GM21717 (cell line): ENCODE data around the gene SEMA3G.

Experiments used
- ATAC-seq: cut with Tn5 transposase; IDR thresholded peaks from one replicate; pipeline ENCODE4 v1.9.1; 2021; ENCODE audit warnings: mild to moderate bottlenecking, moderate library complexity; ENCODE audit not compliant: unreplicated experiment

SEMA3G gene

DNA sequence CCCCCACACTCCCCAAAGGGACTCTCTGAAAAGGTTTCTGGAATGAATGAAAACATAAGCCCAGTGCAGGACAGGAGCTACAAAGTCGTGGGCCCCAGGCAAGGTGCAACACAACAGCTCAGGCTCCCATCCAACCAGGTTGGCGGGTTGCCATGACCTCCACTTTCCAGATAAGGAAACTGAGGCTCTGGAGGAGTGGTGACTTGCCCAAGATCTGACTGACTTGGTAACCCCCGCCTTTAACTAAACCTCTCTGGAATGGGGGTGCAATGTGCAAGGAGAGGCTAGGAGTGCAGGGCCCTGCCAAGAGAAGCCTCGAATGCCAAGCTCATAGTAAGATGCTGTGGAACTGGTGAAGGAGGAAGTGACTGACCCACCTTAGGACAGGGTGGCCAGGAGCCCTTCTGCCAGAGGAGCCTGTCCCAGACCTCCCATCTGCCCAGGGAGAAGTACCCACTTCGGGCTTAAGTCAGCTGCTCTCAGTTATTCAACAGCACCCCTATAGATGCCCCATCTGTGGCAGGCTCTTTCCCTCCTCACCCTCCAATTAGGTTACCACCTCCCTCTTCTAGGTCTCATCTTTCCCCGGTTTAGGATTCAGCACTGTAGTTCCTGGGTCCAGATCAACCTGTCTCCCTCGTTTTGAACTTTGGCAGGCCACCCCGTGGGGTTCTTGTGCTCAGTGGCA is 9.5 kb upstream of the SEMA3G start:
- ATAC-seq = no peak

DNA sequence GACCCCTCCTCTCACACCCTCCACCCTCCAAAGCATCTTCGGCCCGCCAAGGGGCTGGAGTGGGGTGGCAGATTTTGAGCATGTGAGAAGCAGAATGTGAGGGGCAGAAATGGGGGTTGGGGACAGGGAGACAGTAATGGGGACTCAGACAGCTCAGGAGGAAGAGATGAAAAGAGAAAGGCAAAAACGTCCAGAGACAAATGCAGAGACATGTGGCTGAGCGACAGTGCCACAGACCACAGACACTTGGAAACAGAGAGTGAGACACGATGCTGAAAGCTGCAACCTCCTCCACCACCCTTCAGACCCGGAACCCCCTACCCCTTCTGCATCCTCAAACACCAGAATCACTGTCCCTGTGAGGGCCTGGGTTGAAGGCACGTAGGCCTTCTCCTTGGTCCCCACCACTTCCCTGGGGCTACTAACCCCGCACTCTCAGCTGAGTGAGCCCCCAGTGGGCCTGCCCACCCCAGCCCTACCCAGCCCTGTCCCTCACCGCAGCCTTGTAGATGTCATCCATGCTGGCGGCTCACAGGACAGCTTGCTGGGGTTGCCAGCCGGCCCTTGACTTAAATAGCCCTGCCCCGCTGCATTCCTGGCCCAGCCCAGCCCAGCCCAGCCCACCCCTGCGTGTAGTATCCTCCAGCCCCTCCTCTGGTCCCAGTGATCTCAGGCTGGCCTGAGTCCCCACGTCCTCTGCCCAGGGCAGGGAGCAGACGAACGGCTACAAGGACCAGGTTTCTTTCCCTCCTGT is 8.8 kb upstream of the SEMA3G start, which contains the start of gene TNNC1:
Gene TNNC1 (minus strand): TSS at position 546 of the 754 bp plus-strand sequence. CDS start 26 bp downstream, at position 520.
- ATAC-seq = no peak

DNA sequence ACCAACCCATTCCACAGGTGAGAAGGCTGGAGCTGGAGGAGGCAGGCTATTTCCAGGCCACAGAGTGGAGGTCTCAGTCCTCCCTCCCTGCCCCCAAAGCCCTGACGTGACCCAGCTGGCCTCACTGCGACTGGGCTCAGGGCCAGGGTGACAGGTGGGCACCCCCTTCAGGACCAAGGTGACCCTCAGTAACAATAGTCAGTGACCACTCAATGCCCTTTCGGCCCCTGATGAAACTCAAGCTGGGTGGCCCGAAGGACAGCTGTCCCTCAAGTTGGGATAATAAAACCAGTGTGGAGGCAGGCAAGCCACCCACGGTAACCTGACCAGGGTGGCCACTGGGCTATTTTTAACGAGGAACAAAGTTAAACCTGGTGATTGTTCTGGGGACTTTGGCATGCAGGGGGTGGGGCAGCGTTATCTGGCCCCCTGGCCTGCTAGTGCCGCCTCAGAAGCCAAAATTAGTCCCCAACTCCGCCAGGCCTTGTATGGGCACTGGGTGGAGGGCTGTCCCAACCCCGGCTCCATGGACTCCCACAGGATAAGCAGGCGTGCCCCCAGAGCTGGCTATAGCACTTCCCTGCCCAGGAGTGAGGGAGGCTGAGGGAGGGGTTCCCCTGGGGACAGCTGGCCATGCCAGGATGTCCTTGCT is 7.8 kb upstream of the SEMA3G start:
- no peak for ATAC-seq

DNA sequence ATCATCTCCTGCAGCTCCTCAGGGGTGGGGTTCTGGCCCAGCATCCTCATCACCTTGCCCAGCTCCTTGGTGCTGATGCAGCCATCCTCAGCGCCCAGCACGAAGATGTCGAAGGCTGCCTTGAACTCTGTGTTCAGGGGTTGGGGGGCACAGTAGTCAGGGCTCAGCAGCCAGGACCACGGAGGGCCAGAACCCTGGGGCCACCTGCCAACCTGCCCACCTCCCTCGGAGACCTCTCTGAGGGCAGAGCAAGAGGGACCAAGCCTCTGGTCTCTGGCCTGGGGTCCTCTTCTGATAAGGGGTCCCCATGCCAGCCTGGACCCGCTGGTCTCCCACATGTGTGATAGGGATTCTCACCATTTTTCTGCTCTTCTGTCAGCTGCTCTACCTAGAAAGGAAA is 7.2 kb upstream of the SEMA3G start:
- no peak for ATAC-seq

DNA sequence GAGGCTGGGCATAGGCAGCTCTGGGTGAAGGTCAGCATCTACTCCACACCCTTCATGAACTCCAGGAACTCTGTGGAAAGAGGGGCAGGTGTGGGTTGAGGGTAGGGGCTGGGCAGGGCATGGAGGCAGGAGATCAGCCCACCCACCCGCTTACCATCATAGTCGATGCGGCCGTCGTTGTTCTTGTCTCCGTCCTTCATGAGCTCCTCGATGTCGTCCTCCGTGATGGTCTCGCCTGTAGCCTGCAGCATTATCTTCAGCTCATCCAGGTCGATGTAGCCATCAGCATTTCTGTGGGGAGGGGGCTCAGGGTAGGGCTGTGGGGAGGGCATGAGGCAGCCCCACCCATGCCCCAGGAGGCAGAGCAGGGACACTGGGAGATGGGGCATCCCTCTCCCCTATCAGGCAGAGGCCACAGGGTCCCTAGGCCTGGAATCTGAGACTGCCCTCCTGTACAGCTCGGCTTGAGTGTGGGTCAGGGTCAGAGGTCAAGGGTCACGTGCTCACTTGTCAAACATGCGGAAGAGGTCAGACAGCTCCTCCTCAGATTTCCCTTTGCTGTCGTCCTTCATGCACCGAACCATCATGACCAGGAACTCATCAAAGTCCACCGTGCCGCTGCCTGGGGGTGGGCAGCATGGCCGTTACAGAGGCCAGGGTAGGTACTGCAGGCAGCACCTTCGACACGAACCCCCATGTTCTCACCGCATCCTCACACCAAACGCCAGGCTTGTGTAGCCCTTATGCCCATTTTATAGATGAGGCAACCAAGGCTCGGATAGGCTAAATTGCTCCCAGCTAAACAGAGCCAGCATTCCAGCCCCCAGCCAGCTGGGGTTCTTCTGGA is 6.6 kb upstream of the SEMA3G start:
- no peak for ATAC-seq

DNA sequence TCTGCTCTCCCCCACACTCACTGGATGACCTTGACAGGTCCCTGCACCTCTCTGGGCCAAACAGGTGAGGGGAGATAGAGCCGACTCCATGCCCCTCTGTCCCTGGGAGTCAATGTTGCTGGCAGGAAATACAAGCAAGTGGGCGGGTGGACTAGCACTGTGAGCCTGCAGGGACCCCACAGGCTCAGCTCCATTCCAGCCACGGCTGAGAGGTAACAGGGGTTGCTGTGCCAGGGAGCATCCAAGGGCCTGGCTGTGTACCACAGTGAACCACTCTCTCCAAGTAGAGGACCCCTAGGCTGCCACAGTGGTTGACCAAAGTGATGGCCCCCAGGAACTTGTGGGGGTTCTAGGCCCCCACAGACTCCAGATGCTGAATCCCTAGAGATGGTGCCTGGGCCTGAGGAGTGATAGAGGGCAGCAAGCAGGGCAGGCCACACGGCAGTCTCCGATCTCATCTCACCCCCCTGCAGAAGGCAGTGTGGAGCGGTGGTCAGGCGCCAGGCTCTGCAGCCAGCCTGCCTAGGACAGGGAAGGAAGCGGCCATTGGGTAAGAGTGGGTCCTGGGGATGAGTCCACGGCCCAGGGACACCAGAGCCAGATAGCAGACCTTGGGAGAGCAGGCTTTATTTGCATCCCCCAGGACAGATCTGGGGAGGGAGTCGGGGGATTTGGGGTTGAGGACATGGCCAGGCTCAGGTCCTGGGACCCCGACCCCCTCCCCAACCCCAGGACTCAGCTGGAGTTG is 5.8 kb upstream of the SEMA3G start:
- no peak for ATAC-seq

DNA sequence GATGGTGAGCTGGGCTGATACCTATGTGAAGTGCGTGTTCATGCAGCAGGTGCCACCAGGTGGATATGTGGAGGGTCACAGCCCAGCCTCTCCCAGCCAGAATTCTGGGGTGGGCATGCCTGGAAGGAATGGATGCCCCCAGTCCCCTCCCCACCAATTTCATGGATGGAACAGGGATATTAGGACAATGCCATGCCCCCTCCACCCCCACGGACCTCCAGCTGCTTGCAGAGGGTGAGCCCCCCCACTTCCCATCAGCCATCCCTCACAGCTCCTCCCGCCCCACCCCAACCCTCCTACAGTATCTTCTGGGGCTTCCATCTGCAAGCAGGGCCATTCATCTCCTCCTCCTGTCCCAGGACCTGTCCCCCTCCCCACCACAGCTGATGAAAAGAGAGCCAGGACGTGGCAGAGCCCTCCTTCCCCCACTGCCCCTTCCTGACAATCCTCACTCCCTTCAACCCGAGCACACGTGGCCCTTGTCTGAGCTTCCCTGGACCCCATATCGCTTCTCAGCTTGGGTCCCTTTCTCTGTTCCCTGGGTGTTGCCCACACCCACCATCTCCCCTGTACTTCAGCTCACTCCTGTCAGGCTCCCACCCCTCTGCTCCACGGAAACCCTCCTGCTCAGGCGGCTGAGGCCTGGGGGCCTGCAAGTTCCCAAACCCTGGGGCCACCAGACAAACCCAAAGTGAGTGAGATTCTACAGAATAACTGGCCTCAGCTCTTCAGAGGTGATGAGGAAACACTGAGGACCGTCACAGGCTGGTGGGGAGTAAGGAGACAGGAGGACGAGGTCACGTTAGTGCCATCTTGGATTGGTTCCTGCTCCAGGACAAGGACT is 2.8 kb upstream of the SEMA3G start:
- ATAC-seq = no peak

DNA sequence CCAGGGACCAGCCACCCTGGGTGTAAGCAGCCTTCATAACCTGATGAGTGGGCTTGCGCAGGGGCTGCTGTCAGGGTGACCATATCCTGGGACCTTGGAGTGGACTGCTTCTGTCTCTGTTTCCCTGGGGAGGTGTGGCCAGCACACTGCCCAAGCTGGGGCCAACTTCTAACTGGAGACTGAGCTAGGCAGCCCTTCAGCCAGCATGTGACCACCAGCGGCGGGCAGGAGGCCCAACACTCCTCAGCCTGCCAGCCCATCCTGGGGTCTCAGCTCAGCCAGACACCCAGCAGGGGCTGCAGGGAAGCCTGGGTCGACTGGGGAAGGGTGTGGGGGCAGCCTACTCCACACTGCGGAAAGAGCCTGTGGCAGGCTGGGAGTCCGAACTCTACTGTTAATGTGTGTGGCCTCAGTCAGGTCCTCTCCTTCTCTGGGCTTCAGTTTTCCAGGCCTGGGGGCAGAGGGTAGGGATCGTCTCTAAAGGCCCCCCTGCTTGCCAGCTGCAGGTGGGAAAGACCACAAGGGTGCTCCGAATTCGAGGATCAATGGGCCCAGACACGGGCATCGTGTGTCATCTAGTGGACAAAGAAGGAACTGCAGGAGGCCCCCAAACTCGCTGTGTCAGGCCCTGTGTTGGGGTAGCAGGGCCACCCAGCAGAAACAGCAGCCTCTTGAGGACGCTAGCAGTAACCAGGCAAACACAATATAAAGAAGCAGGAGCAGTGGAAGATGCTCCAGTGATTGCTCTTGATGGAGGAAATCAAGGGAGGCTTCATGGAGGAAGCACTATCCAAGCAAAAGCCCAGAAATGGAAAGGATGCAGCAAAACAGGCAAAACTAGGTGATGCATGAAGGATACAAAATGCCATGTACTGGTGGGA is 2.0 kb upstream of the SEMA3G start:
- peak; percentile 45 for ATAC-seq

DNA sequence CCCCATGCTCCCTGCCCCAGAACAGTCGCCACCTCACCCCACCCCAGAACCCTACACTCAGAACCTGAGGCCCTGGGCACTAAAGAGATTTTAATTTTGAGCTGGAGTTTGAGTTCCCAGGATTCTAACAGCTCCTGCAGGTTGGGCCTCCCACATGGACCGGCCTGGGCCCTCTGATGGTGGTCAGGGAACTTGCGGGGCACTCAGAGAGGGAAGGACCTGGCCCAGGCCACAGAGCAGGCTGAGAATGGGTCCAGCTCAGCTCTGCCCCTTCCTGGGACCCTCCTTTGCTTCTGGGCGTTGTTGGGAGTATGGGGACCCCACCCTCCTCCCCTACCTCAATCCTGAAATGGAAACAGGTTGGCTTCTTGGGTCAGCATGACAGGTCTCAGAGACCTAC is 1.1 kb upstream of the SEMA3G start:
- no peak for ATAC-seq

DNA sequence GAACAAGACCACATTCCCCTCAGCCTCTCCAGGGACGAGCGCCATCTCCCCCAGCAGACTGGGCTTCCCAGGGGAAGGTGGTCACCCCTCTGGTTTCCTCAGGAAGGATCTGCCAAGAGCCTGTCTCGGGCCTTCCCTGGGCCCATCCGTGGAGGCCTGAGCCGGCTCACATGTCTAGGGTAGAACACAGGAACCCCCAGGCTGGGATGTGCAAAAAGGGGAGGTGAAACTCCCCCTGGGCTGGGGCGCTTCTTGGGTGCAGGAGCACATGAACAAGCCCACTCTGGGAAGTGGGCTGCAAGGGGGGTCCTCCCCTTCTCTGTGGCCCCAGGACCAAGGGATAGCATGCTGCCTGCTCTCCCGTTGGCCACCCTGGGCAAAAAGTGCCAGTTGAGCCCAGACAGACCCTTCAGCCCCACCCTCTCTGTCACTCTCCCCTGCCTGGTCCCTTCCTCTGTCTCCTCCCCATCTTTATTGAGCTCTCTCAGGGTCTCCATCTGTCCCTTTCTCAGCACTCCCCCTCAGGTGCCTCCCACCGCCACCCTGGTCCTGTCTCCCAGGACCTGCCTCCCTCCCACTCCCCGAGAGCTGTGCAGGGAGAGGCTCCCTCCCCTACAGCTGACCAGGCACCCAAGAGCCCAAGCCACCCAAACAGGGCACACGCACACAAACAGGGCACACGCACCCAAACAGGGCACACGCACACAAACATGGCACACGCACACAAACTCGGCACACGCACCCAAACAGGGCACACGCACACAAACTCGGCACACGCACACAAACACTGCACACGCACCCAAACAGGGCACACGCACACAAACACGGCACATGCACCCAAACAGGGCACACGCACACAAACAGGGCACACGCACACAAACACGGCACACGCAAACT is 864 bp downstream of the SEMA3G start:
- no peak for ATAC-seq

DNA sequence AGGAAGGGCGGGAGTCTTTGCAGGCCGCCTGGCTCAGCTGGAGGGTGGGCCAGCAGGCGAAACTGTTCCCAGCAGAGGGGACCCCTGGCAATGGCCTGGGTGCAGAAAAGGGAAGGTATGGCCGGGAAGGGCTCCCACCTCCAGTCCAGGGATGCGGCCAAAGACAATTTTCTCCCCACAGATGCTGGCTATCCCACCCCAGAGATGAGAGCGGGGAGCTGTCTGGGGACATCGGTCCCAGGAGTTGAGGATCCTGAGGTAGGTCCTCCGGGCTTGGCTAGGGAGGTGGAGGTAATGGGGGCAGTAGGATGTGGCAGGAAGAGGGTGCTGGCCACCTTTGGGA is 1.7 kb downstream of the SEMA3G start:
- no peak for ATAC-seq

DNA sequence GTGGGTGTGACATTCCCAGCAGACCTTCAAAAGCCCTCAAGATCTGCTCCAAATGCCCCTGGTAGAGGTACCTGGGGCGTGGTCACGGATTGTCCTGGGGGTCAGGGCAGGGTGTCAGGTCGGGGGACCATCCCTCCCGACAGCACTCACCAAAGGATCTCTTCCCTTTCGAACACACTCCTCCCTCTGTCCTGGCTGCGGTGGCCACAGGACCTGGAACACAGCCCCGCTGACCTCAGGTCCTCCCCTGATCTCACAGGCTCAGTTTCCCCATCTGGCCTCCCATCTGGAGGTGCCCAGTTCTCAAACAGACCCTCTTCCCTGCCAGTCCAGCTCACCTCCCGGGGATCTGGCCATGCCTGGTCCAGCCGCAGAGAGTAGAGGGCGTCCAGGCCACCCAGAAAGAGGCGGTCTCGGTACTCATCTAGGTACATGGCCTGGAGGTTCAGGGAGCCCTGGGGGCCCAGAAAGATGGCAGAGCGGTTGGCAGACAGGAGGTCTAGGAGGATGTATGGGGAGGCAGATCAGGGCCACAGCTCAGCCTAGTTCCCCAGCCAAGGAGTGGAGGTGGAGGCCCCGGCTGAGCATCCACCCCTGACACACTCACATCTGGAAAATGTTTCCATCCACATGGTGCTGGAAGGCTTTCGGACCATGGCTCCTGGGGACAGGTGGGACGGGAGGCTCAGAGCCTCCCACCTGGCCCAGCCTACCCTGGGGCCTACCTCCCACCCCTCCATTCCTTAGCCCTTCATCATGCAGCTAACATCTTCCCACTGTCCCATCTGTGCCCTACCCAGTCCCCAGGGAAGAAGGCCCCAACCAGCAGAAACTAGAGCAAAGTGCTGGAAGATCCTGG is 2.3 kb downstream of the SEMA3G start:
- no peak for ATAC-seq

DNA sequence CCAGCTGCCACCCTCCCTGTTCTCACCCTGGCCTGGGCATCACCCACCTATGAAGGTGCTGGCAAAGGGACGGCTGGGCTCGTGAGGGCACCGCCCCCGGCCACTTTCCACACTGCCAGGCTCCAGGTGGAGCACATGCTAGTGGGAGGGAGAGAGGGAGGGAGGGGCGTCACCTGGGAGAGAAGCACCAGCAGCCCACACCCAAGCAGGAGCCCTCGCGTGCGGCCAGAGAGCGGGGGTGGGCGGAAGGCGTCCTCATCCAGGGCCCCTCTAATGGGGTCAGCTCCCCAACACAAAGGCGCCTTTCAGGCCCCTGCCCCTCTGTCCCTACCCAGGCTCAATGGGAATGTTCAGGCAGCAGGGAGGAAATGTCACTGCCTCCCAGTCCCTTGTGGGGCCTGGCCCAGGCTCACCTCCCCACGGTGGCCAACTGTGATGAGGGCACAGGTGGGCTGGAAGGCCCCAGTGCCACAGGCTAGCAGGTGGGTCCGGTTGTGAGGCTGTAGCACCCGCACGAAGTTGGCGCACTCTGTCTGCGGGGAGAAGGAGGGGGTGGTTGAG is 3.1 kb downstream of the SEMA3G start:
- no peak for ATAC-seq

DNA sequence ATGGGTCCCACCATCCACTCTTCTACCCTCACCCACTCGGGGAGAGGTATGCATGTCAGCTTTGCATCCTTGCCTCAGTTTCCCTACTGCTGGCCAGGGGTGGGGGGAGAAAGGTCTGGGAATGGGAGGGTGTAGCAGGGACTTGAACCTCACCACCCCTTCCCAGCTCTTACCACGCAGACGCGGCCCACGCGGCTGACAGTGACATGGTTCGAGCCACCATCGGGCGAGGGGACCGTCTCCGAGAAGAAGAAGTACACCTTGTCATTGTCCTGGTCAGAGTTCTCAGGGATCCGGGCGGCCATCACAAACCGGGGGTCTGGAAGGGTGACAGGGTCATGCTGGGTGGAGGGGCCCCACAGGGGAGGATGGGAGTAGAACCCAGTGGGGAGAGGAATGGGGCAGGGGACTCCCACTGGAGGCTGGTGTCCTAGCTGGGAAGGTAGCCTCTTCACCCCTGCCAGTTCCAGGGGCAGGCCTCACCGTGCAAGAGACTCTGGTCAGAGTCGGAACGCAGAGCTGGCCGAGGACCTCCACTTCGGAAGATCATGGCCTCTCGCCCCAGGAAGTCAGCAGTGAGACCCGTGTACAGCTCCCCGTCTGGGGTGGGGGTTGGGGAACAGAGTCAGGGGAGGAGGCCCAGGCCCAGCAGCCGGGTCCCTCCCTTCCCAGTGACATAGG is 3.7 kb downstream of the SEMA3G start:
- ATAC-seq = no peak

DNA sequence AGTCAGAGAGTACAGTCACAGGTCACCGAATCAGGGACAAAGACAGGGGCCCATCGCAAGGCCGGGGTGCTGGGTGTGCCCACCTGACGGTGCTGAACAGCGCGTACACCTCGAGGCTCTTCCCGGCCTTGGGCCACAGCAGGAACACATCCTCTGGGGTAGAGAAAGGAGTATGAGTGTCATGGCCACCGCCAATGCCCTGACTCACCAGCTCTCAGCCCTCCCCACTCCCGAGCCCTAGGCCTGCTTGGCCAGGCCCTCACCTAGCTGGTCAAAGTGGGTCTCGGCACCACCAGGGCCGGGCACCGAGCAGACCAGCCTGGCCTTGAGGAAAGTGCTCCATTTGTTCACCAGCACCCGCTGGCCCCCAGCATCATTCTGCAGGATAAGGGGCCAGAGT is 4.2 kb downstream of the SEMA3G start:
- no peak for ATAC-seq

DNA sequence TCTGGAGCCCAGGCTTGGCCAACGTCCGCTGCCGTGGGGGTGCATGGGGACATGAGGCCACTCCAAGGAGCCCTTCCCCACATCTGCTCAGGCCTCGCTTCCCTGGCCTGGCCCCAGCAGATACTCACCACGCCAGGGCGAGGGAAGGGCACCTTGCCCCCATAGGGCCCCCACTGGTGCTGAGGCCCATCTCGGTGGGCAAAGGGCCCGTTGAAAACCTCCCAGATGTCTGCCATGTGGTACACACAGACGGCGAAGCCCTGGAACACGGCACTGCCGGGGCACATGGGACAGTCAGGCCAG is 4.7 kb downstream of the SEMA3G start:
- ATAC-seq = no peak
